ENCODE measurements around the gene FAM72A.
A peak's percentile ranks its signal among the peaks of the same experiment; 100 is the strongest.
"Not testable (repeated sequence)": the region's sequence is repeated elsewhere in the genome, so short reads cannot be mapped to it uniquely, and the experiment has no call there.

Gene FAM72A

GRCh38 chr1:206202789-206203363, at the start of gene FAM72A:
TSS of gene FAM72A (minus strand) at chr1:206202839. CDS start at chr1:206202025, 814 bp downstream.
- Histone ChIP-seq H3K27ac (ENCODE audit: extremely low read depth, low read depth, low read length) (peak within 1 kb of the TSS; percentile 49; the same call in 1 of the 2 replicates), H3K4me3 (ENCODE audit: low read depth, low read length) (peak within 1 kb of the TSS; percentile 48)
- H3K9me3 ChIP-seq (ENCODE audit: control insufficient read depth, insufficient read depth, low read depth, low read length); H3K36me3 ChIP-seq (ENCODE audit: control insufficient read depth in 2 of 2, insufficient read depth in 1 of 2, low read length in 2 of 2); POLR2A ChIA-PET; CTCF ChIA-PET; H3K4me1 ChIP-seq (ENCODE audit: control insufficient read depth, insufficient read depth, low read length): not testable (repeated sequence)
- peak; percentile 95 for TF ChIP-seq OVOL3 (tag by site-specific recombination; IDR thresholded peaks at IDR 0.05)
- peak; percentile 69 for TF ChIP-seq KLF10 (tag by site-specific recombination; IDR thresholded peaks at IDR 0.05)
- TF ChIP-seq SP3 (tag by site-specific recombination; IDR thresholded peaks at IDR 0.05) = peak; percentile 81
- TF ChIP-seq SP2 (tag by site-specific recombination; IDR thresholded peaks at IDR 0.05) = peak; percentile 87
- TF ChIP-seq ZNF341 (tag by site-specific recombination; IDR thresholded peaks at IDR 0.05; ENCODE audit: low read depth) = peak; percentile 27; the same call in 1 of the 2 replicates

DNA sequence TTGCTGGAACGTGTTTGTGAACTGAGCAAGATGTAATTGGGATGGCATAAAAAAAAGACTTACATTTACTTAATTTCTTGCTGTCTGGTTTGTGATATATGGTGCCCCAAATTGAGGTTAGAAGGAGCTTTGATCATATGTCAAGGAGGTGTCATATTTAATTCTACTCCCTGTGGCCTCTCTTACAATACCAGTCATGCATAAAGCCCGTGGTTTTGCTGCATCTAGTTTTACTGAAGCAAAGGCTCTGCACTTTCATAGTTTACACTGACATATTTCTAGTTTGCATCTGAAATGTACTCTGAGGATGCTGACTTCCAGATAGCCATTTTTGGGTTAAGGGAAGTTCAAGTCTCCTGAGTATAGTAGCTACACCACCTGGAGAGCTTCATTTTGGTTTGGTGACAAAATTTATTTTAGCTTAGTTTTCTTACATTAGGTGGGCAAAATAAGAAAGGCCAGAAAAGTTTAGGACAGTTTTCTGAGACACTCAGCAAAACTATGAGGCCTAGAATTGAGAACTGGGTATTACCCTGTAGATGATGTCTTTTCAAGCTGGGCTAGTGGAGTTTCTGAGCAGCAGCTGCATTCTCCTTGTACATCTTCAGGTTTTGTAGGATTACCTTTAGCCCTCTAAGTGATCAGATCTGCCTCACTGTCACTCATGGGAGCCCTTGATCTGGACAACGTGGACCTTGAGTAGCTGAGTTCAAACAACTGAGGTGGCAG, 48.5 kb upstream of the FAM72A start:
- CTCF ChIA-PET; H3K9me3 ChIP-seq (ENCODE audit: control insufficient read depth, insufficient read depth, low read depth, low read length); H3K36me3 ChIP-seq (ENCODE audit: control insufficient read depth in 2 of 2, insufficient read depth in 1 of 2, low read length in 2 of 2); H3K4me3 ChIP-seq (ENCODE audit: low read depth, low read length); H3K27ac ChIP-seq (ENCODE audit: extremely low read depth, low read depth, low read length); POLR2A ChIA-PET; H3K4me1 ChIP-seq (ENCODE audit: control insufficient read depth, insufficient read depth, low read length): not testable (repeated sequence)

GRCh38 chr1:206246129-206246886, 43.7 kb upstream of the FAM72A start:
- POLR2A ChIA-PET; CTCF ChIA-PET; H3K4me1 ChIP-seq (ENCODE audit: control insufficient read depth, insufficient read depth, low read length); H3K36me3 ChIP-seq (ENCODE audit: control insufficient read depth in 2 of 2, insufficient read depth in 1 of 2, low read length in 2 of 2); H3K27ac ChIP-seq (ENCODE audit: extremely low read depth, low read depth, low read length); H3K4me3 ChIP-seq (ENCODE audit: low read depth, low read length); H3K9me3 ChIP-seq (ENCODE audit: control insufficient read depth, insufficient read depth, low read depth, low read length): not testable (repeated sequence)

DNA sequence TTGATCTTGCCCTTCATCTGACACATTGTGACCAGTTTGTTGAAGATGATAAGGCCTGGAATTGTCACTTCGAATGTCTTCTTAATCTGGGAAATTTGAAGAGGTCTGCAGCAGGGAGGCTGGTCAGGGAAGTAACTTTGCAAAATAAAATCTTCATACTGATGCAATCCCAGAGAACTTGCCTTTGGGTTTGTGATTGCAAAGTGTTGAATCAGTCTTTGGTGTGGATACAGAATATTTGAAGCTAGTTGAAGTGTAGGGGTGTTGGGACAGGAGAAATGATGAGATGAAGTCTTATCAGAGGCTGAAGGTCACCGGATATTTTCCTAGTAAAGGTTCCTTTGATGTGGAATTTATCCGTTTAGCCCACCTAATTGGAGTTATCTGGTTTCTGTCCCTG, 42.8 kb upstream of the FAM72A start:
- H3K27ac ChIP-seq (ENCODE audit: extremely low read depth, low read depth, low read length); CTCF ChIA-PET; H3K4me3 ChIP-seq (ENCODE audit: low read depth, low read length); H3K36me3 ChIP-seq (ENCODE audit: control insufficient read depth in 2 of 2, insufficient read depth in 1 of 2, low read length in 2 of 2); POLR2A ChIA-PET; H3K4me1 ChIP-seq (ENCODE audit: control insufficient read depth, insufficient read depth, low read length); H3K9me3 ChIP-seq (ENCODE audit: control insufficient read depth, insufficient read depth, low read depth, low read length): not testable (repeated sequence)

DNA sequence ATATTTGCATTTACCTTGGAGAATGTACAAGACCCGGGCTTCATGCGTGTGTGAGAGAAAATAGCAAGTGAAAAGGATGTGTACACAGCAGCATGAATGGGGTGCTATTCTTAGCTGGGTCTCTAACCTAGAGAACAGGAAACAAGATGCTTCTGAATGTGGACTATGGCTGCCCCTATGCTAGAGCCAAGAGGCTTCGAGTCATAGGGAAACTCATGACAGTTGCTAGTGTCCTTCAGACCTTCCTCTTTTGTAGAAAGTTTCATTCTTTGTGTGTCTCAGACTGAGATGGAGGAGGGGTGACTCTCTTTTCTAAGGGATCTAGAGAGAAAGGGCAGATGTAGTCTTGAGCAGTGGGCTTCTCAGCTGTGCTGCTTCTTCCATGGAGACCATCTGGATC, 40.7 kb upstream of the FAM72A start:
- H3K27ac ChIP-seq (ENCODE audit: extremely low read depth, low read depth, low read length); H3K4me1 ChIP-seq (ENCODE audit: control insufficient read depth, insufficient read depth, low read length); H3K36me3 ChIP-seq (ENCODE audit: control insufficient read depth in 2 of 2, insufficient read depth in 1 of 2, low read length in 2 of 2); H3K4me3 ChIP-seq (ENCODE audit: low read depth, low read length); H3K9me3 ChIP-seq (ENCODE audit: control insufficient read depth, insufficient read depth, low read depth, low read length); POLR2A ChIA-PET; CTCF ChIA-PET: not testable (repeated sequence)

DNA sequence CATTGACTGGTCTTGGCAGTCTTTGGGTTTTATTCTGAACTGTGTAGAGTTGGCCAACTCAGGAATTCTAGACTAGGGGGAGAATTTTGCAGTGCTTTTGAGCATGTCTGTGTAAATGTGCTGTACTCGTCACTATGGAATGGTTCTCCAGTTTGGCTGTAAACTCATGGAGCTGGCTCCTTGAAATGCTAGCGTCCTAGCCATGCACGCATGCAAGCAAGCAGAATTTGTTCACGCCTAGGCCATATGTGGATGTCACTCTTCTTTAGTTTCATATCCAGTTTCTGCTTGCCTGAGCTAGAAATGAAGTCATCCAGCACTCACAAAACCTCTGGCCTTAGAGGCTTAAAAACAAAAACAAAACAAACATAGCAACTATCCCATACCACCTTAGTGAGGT, 37.6 kb upstream of the FAM72A start:
- POLR2A ChIA-PET; CTCF ChIA-PET; H3K27ac ChIP-seq (ENCODE audit: extremely low read depth, low read depth, low read length); H3K9me3 ChIP-seq (ENCODE audit: control insufficient read depth, insufficient read depth, low read depth, low read length); H3K4me1 ChIP-seq (ENCODE audit: control insufficient read depth, insufficient read depth, low read length); H3K4me3 ChIP-seq (ENCODE audit: low read depth, low read length); H3K36me3 ChIP-seq (ENCODE audit: control insufficient read depth in 2 of 2, insufficient read depth in 1 of 2, low read length in 2 of 2): not testable (repeated sequence)

DNA sequence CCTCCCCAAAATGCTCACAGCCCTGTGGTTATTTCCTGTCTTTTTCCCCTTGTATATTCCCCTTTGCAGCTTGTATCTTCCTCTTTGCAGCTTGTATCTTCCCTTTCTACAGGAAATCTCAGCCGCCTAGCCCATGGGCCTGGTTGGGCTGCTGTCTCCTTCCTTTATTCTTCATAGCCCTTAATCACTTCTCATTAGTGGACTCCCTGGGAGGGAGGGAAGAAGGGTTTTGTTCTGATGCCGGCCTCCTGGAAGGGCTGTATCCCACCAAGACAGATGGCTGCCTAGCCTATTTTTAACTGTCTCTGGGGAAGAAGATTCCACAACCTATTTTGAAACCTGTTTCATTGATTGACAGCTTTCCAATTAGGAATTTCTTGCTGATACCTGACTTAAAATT, 32.6 kb upstream of the FAM72A start:
- CTCF ChIA-PET; H3K9me3 ChIP-seq (ENCODE audit: control insufficient read depth, insufficient read depth, low read depth, low read length); H3K4me1 ChIP-seq (ENCODE audit: control insufficient read depth, insufficient read depth, low read length); H3K27ac ChIP-seq (ENCODE audit: extremely low read depth, low read depth, low read length); POLR2A ChIA-PET; H3K4me3 ChIP-seq (ENCODE audit: low read depth, low read length); H3K36me3 ChIP-seq (ENCODE audit: control insufficient read depth in 2 of 2, insufficient read depth in 1 of 2, low read length in 2 of 2): not testable (repeated sequence)

- H3K9me3 ChIP-seq (ENCODE audit: control insufficient read depth, insufficient read depth, low read depth, low read length); H3K4me3 ChIP-seq (ENCODE audit: low read depth, low read length); POLR2A ChIA-PET; H3K36me3 ChIP-seq (ENCODE audit: control insufficient read depth in 2 of 2, insufficient read depth in 1 of 2, low read length in 2 of 2); H3K27ac ChIP-seq (ENCODE audit: extremely low read depth, low read depth, low read length); CTCF ChIA-PET; H3K4me1 ChIP-seq (ENCODE audit: control insufficient read depth, insufficient read depth, low read length): not testable (repeated sequence)
These were observed 31.7 kb upstream of the FAM72A start for GRCh38 chr1:206234189-206234916.

GRCh38 chr1:206232970-206233645, 30.5 kb upstream of the FAM72A start:
- H3K9me3 ChIP-seq (ENCODE audit: control insufficient read depth, insufficient read depth, low read depth, low read length); H3K4me1 ChIP-seq (ENCODE audit: control insufficient read depth, insufficient read depth, low read length); H3K36me3 ChIP-seq (ENCODE audit: control insufficient read depth in 2 of 2, insufficient read depth in 1 of 2, low read length in 2 of 2); CTCF ChIA-PET; POLR2A ChIA-PET; H3K4me3 ChIP-seq (ENCODE audit: low read depth, low read length); H3K27ac ChIP-seq (ENCODE audit: extremely low read depth, low read depth, low read length): not testable (repeated sequence)

Data from HEK293 (cell line).